ENCODE measurements around the gene HOXB3. TPM values are rescaled to one million over a fixed set of nuclear protein-coding genes. Genes with fewer than 3 reads are reported as not detected.

The HOXB3 gene
- total RNA-seq, 4 donors from 2014 or later: 4.0 to 12.4 (median 4.9) TPM

DNA sequence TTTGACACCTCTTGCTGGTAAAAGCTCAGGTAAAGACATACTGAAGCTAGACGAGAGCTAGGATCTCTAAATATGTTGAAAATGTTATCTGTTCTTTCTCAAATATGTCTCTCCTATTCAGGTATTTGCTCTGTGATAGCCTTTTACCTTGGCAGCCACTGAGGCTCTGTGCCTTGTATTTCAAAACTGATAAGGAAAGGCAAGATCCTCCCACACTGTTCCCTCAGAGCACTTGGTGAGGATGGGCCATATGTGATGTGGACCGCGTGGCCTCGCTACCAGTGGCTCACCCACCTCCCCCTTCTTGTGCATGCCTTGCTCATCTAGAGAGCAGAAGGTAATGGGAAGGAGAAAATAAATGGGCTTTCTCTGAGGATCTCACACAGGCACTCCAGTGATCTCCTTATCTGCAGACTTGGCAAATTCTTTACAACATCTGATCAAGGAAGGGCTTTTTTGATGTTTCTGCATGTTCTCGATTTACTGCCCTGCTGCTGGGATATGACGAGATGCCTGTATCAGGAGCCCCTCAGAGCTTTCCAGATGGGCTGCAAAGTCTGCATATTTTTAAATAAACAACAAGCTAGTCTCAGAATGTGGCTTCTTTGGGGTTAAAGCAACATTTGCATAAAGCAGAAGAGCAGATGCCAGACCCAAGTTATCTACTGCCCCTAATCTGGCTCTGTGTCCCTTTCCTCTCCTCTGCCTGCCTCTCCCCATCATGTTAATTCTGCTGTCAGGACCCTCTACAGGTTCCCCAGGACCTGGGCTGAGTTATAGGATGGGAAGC is 76.2 kb downstream of the HOXB3 start:
- no peak for TF ChIP-seq CTCF (IDR thresholded peaks at IDR 0.05; ENCODE audit: low read depth)

DNA sequence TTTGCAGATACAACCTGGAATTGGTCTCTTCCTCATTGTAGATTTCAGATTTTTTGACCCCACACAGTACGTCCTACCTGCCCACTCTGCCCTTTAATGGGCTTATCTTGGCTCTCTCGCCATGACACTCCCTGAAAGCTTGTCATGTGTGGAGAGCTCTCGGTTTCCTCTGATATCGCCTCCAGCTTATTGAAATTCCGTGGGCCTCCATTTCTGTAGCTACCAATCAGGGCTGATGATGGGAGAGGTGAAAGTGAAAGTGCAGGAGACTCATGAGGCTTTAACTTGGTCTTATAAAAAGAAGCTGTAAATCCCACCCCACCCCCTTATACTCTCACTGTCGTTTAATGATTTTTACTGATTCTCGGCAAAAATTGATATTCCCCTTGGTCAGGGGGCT is 76.9 kb downstream of the HOXB3 start:
- TF ChIP-seq CTCF (IDR thresholded peaks at IDR 0.05; ENCODE audit: low read depth): no peak

DNA sequence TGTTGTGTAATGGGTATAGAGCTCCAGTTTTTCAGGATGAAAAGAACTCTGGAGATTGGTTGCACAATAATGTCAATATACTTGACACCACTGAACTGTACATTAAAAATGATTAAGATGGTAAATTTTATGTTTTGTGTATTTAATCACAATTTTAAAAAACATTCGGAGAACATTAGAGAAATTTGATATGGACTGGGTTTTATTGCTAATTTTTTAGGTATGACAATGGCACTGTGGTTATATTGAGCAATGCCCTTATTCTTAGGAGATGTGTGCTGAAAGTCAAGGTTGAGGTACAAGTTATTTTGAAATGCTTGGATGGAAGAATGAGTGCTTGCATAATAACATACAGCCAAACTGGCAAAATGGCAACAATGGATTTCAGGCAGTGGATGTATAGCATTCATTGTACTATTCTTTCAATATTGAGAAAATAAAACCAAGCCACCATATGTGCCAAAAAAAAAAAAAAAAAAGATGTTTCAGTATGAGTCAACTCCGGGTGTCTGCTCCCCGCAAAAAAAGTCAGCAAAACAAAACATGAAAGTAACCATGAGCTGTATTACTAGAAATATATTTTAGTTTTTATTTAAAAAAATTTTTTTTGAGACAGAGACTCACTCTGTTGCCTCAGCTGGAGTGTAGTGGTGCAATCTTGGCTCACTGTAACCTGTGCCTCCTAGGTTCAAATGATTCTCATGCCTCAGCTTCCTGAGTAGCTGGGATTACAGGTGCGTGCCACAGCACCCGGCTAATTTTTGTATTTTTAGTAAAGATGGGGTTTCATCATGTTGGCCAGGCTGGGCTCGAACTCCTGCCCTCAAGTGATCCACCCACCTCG is 79.1 kb downstream of the HOXB3 start:
- no peak for TF ChIP-seq CTCF (IDR thresholded peaks at IDR 0.05; ENCODE audit: low read depth)

DNA sequence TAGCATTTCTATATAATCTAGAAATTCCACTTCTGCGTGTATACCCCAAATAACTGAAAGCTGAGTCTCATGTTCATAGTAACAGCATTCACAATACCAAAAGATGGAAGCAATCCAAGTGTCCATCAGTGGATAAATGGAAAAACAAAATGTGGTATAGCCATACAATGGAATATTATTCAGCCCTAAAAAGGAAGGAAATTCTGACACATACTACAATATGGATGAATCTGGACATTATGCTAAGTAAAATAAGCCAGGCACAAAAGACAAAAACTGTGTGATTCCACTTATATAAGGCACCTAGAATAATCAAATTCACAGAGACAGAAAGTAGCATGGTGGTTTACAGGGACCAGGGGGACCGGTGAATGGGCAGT is 79.7 kb downstream of the HOXB3 start:
- TF ChIP-seq CTCF (IDR thresholded peaks at IDR 0.05; ENCODE audit: low read depth): no peak

DNA sequence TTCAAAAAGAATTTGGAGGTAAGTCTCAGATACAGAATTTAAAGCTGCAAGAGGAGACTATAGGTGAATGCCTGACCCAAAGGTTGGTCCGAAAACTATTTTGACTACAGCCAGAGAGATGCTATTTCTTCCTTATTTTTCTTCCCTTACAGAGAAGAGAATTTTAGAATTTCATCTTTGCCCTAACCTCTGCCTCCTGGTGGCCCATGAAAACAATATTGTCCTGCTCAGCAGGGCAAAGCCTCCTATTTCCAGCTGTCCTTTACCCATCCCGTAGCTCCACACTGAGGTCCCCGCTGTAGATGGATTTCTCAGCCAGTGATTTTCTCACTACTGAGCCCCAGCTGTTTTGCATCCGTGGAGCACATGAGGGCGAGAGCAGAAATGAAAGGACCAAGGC is 83.8 kb downstream of the HOXB3 start:
- no peak for TF ChIP-seq CTCF (IDR thresholded peaks at IDR 0.05; ENCODE audit: low read depth)

GRCh38 chr17:48505788-48506187 is 84.3 kb downstream of the HOXB3 start:
- no peak for TF ChIP-seq CTCF (IDR thresholded peaks at IDR 0.05; ENCODE audit: low read depth)

DNA sequence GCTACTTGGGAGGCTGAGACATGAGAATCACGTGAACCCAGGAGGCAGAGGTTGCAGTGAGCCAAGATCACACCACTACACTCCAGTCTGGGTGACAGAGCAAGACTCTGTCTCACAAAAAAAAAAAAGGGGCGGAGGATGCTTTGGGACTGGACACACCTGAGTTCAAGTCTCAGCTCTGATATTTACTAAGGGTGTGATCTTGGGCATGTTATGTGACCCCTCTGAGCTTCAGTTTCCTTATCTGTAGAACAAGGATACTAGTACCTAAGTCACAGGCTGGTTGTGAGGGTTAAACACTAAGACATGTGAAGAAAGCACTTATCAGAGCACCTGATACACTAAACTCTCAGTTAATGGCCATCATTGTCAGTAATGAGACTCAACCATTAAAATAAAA is 85.1 kb downstream of the HOXB3 start:
- TF ChIP-seq CTCF (IDR thresholded peaks at IDR 0.05; ENCODE audit: low read depth): no peak

Measured in subcutaneous adipose tissue (tissue), 4 donors.